ENCODE measurements around the gene S100A8.

S100A8 gene

DNA sequence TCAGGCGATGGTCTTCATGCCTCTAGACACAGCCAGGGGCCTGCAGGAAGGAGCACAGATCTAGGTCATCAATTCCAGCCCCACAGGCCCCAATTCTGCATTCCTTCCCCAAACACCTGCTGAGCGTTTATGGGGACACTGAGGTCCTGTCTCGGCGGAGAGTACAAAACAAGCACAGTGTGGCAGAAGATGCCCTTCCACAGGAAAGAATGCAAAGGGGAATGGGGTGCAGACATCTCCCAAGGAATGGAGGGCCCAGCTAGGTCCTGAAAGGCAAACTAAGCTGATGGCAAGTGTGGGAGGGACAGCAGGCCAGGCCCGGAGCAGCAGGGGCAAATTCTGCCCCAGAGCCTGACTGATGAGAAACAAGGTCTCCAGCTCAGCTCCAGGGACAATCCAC lies 3.5 kb upstream of the S100A8 start:
- Mint-ChIP-seq H3K4me3 (no peak overlapping the region), H3K27ac (no peak overlapping the region), H3K36me3 (ENCODE audit: insufficient read depth) (no peaks in the 10 kb centered on the region), H3K27me3 (peaks cover 61 to 92% of the 10 kb centered on the region in 2 donors), H3K4me1 (ENCODE audit: low read depth in 2 of 2) (no peaks in the 10 kb centered on the region), H3K9me3 (no peaks in the 10 kb centered on the region)
- DNase-seq (no peak), ATAC-seq (replicated peaks) (no peak)

DNA sequence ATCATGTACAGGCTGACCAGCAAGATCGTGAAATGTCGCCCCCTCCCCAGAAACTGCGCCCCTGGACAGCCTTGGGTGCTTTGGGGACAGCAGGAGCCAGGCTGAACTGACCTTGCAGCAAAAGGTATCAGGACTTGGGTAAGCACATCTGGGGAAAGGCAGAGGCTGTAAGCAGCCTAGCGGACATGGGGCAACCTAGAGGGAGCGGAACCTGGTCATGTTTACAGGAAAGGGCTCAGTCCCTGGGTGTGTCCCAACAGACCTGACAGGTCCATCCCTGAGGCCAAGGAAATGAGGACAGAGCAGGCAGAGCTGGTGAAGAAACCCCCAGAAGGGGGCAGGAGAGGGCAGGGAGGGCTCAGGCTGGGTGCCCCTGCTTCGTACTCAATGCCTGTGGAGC lies 3.1 kb upstream of the S100A8 start:
- no peak for ATAC-seq (replicated peaks)

DNA sequence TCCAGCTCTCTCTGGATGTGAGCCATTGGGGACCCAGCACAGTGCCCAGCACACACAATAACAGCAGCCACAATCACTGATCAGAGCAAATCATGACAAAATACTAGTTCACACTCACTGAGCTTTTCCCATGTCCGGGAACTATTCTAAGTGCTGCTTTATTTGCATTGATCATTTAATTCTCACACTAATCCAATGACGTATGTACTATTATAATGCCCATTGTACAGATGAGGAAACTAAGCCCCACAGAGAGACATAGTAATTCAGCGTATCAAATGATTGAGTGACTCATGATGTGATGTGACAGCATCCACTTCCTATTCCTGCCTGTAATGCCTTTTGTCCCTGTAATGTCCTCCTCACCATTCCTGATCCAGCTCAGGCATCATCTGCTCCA lies 1.9 kb upstream of the S100A8 start:
- ATAC-seq (replicated peaks) (no peak), DNase-seq (no peak)
- no peaks in the 10 kb centered on the region for H3K9me3 Mint-ChIP-seq
- H3K4me1 Mint-ChIP-seq (ENCODE audit: low read depth in 2 of 2), result no peaks in the 10 kb centered on the region
- peaks cover 65 to 83% of the 10 kb centered on the region in 2 donors for H3K27me3 Mint-ChIP-seq
- no peaks in the 10 kb centered on the region for H3K36me3 Mint-ChIP-seq (ENCODE audit: insufficient read depth)
- no peak overlapping the region for H3K4me3 Mint-ChIP-seq
- H3K27ac Mint-ChIP-seq, result no peak overlapping the region

More for the DNA sequence above, 3.1 kb upstream of the S100A8 start:
- peaks cover 65 to 88% of the 10 kb centered on the region in 2 donors for H3K27me3 Mint-ChIP-seq
- no peak overlapping the region for H3K27ac Mint-ChIP-seq
- DNase-seq, result no peak
- H3K4me3 Mint-ChIP-seq, result no peak overlapping the region
- no peaks in the 10 kb centered on the region for H3K36me3 Mint-ChIP-seq (ENCODE audit: insufficient read depth)
- H3K9me3 Mint-ChIP-seq, result no peaks in the 10 kb centered on the region
- H3K4me1 Mint-ChIP-seq (ENCODE audit: low read depth in 2 of 2), result no peaks in the 10 kb centered on the region

DNA sequence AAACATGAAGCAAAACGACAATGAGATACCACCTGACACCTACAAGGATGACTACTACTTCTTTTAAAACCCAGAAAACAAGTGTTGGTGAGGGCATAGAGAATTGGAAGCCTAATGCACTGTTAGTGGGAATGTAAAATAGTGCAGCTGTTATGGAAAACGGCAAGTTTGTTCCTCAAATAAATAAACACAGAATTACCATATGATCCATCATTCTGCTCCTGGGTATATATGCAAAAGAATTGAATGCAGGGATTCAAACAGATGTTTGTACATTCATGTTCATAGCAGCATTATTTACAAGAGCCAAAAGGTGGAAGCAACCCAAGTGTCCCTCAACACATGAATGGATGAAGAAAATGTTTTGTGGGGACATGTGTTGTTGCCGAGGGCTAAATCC lies 1.4 kb upstream of the S100A8 start:
- Mint-ChIP-seq H3K27ac (no peak overlapping the region), H3K9me3 (no peaks in the 10 kb centered on the region), H3K4me3 (no peak overlapping the region), H3K4me1 (ENCODE audit: low read depth in 2 of 2) (no peaks in the 10 kb centered on the region), H3K36me3 (ENCODE audit: insufficient read depth) (no peaks in the 10 kb centered on the region), H3K27me3 (peaks cover 62 to 83% of the 10 kb centered on the region in 2 donors)
- ATAC-seq (replicated peaks), result no peak
- DNase-seq, result no peak

DNA sequence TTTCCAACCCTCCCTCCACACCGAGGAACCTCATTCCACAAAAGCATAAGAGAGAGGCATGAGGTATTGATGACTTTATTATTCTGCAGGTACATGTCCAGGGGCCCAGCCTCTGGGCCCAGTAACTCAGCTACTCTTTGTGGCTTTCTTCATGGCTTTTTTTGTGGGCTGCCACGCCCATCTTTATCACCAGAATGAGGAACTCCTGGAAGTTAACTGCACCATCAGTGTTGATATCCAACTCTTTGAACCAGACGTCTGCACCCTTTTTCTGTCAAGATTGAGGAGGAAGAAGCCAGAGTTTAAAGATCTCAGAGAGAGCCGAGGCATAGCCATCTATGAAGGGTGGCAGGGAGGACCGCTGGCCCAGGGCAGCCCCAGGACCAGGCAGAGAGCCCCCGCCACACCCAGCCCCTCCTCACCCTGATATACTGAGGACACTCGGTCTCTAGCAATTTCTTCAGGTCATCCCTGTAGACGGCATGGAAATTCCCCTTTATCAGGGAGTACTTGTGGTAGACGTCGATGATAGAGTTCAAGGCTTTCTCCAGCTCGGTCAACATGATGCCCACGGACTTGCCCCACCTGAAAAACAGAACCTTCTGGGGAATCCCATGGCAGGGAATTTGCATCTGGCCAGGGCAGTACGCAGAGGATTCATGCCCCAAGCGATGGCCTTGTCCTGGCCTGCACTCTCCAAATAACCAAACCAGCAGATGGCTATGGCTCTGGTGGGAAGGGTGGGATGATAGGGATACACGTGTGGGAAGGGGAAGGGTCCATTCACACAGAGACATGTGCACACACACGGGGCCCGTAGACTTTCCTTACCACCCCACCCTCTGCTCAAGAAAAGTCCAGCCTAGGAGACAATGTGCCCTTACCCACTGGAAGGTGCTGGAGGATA lies 647 bp downstream of the S100A8 start:
- ATAC-seq (replicated peaks), result no peak
- H3K27me3 Mint-ChIP-seq, result peaks cover 56 to 68% of the 10 kb centered on the region in 2 donors
- no peak for DNase-seq
- no peak overlapping the region for H3K27ac Mint-ChIP-seq
- no peaks in the 10 kb centered on the region for H3K9me3 Mint-ChIP-seq
- no peaks in the 10 kb centered on the region for H3K4me1 Mint-ChIP-seq (ENCODE audit: low read depth in 2 of 2)
- no peak overlapping the region for H3K4me3 Mint-ChIP-seq
- H3K36me3 Mint-ChIP-seq (ENCODE audit: insufficient read depth), result no peaks in the 10 kb centered on the region

DNA sequence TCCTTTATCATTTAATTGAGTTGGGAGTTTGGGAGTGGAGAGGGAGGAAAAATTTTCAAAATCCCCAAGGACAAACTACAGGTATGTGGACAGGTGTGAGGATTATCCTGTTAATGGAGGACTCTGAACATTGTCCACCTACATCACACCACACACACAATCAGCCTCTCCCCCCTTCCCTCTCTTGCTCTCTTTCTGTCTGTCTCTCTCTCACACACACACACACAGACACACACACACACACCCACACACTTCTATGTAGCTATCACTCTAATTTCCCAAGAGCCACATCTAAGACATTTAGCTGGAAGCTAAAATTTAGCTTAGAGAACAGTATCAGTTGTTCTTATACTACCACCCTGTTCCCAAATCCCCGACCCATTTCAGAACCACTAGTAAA lies 1.5 kb downstream of the S100A8 start:
- Mint-ChIP-seq H3K27ac (no peak overlapping the region), H3K27me3 (peaks cover 54 to 60% of the 10 kb centered on the region in 2 donors)
- ATAC-seq (replicated peaks), result no peak

DNA sequence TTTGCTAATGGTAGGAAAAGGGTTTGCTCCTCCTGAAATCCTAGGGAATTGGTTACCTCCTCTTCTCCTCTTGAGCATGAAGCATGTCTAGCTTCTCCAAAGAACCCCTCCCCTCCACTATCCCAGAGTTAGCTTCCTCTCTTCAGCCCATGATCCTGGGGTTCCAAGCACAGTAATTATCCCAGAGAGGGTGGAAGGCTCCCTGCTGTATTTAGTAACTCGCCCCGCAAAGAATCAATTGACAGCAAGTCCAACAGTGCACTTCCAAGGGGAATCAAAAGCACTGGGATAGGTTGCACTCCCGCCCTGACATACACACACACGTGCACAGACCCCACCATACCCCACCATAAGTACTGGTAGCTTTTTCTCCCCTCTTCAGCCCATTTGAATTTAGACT lies 3.1 kb downstream of the S100A8 start:
- Mint-ChIP-seq H3K4me3 (no peak overlapping the region), H3K4me1 (ENCODE audit: low read depth in 2 of 2) (no peaks in the 10 kb centered on the region), H3K36me3 (ENCODE audit: insufficient read depth) (no peaks in the 10 kb centered on the region), H3K9me3 (no peaks in the 10 kb centered on the region), H3K27ac (no peak overlapping the region), H3K27me3 (peaks cover 49 to 52% of the 10 kb centered on the region in 2 donors)
- ATAC-seq (replicated peaks), result no peak
- no peak for DNase-seq

More for the DNA sequence above, 1.5 kb downstream of the S100A8 start:
- no peaks in the 10 kb centered on the region for H3K36me3 Mint-ChIP-seq (ENCODE audit: insufficient read depth)
- H3K4me1 Mint-ChIP-seq (ENCODE audit: low read depth in 2 of 2), result no peaks in the 10 kb centered on the region
- DNase-seq, result no peak
- no peak overlapping the region for H3K4me3 Mint-ChIP-seq
- no peaks in the 10 kb centered on the region for H3K9me3 Mint-ChIP-seq

DNA sequence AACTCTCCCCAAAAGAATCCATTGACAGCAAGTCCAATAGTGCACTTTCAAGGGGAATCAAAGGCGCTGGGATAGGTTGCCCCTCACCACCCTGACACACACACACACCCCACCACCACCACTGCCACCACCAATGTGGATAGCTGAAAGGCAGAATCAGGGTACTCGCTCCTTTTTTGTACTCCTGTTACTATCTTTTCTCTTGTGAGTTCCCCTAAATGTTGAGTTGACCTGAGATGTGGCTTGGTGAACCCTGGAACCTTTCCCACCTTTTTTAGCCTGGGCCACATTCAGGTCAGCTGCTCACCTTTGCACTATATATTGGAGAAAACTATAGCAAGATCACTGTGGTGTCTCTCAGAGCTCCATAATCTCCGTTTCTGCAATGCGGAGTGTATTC lies 3.9 kb downstream of the S100A8 start:
- H3K27me3 Mint-ChIP-seq, result peaks cover 49 to 55% of the 10 kb centered on the region in 2 donors
- H3K36me3 Mint-ChIP-seq (ENCODE audit: insufficient read depth), result no peaks in the 10 kb centered on the region
- H3K4me1 Mint-ChIP-seq (ENCODE audit: low read depth in 2 of 2), result no peaks in the 10 kb centered on the region
- peaks cover 0 to 1% of the 10 kb centered on the region in 2 donors for H3K9me3 Mint-ChIP-seq
- H3K4me3 Mint-ChIP-seq, result no peak overlapping the region
- DNase-seq (no peak), ATAC-seq (replicated peaks) (no peak)
- H3K27ac Mint-ChIP-seq, result no peak overlapping the region

DNA sequence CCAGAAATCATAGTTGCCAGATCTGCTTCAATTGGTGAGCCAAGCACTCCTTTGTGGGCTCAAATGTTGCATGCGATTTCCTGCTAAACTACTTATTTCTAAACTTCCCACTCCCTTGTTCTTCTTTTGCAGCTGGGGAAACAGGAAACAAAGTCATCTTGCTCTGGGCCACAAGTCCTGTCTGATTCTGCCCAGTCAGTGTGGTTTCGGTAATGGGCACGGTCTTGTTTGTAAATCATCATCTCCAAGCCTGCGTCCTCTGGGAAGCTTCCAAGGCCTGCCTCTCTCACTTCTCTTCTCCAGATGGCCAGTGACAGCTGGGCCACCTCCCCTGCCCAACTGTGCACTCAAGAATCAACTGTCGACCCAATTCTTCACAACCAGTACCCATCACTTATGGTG lies 4.4 kb downstream of the S100A8 start:
- no peak overlapping the region for H3K4me3 Mint-ChIP-seq
- DNase-seq (no peak), ATAC-seq (replicated peaks) (no peak)

DNA sequence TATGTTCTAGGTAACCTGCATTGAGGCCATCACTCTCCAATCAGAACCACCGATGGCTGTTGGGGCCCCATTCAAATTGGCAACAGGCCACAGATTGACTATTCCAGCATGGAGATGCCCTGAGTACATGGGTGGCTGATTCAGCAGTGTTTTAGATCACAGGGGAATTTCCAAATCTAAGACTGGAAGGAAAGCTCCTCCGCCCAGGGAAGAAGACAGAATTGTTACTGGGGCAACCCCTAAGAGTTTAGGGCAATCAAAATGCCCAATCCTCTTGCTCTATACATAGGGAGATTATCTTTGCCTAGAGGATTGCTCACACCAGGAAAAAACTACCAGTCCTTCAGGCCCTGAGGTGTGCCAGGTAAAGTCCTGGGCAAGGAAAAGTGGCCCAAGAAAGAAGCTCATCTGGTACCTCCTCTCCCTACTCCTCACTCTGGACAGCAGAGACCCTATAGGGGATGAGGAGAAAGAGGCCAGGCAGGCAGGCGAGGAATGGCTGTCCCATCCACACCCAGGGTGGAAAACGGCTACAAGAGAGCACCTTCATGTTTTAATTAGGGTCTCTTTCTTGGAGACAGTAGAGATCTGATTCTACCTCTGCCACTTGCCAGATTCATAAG lies 5.8 kb downstream of the S100A8 start:
- Mint-ChIP-seq H3K4me3 (no peak overlapping the region), H3K27ac (no peak overlapping the region), H3K9me3 (peaks cover 2 to 13% of the 10 kb centered on the region in 2 donors), H3K36me3 (ENCODE audit: insufficient read depth) (no peaks in the 10 kb centered on the region), H3K27me3 (peaks cover 48 to 49% of the 10 kb centered on the region in 2 donors), H3K4me1 (ENCODE audit: low read depth in 2 of 2) (no peaks in the 10 kb centered on the region)
- ATAC-seq (replicated peaks) (no peak), DNase-seq (no peak)

More for the DNA sequence above, 4.4 kb downstream of the S100A8 start:
- Mint-ChIP-seq H3K4me1 (ENCODE audit: low read depth in 2 of 2) (no peaks in the 10 kb centered on the region), H3K27me3 (peaks cover 49 to 56% of the 10 kb centered on the region in 2 donors), H3K36me3 (ENCODE audit: insufficient read depth) (no peaks in the 10 kb centered on the region), H3K9me3 (peaks cover 0 to 6% of the 10 kb centered on the region in 2 donors), H3K27ac (no peak overlapping the region)

DNA sequence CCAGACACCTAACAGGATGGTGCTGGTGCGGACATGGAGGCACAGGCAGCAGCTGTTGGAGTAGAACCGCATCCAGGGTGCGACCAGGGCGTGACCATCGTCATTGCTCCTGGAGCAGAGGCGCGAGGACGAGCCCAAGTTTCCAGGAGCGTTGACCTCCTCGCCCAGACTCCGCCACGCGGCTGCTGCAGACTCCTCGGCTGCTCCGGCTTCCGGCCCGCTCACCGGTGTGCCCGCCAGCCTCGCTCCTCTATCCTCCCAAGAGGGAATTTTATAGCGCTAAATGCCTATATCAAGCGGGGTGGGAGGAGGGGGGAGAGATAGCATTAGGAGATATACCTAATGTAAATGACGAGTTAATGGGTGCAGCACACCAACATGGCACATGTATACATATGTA lies 10.2 kb downstream of the S100A8 start:
- no peak for ATAC-seq (replicated peaks)
- Mint-ChIP-seq H3K4me1 (ENCODE audit: low read depth in 2 of 2) (no peaks in the 10 kb centered on the region), H3K4me3 (no peak overlapping the region), H3K27me3 (peaks cover 56 to 61% of the 10 kb centered on the region in 2 donors), H3K9me3 (peaks cover 2 to 13% of the 10 kb centered on the region in 2 donors), H3K27ac (no peak overlapping the region), H3K36me3 (ENCODE audit: insufficient read depth) (no peaks in the 10 kb centered on the region)
- no peak for DNase-seq

DNA sequence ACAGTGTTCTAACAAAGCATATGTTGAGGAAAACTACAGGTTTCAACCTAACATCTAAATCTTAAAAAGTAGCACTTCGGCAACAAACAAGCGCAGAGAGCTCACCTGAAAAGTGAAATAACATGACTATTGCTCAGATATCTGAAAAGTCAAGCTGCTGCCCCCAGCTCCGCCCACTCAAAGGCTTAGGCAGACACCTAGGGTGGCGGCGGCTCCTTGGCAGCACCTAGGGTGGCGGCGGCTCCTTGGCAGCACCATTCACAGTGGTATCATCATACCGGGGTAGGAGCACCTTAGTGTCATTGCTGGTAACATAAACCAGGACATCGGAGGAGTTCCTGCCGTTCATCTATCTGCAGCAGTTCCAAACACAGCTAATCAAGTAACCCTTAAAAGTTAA lies 11.3 kb downstream of the S100A8 start:
- no peak overlapping the region for H3K27ac Mint-ChIP-seq
- DNase-seq (no peak), ATAC-seq (replicated peaks) (no peak)
- peaks cover 2 to 13% of the 10 kb centered on the region in 2 donors for H3K9me3 Mint-ChIP-seq
- no peaks in the 10 kb centered on the region for H3K36me3 Mint-ChIP-seq (ENCODE audit: insufficient read depth)
- peaks cover 56 to 69% of the 10 kb centered on the region in 2 donors for H3K27me3 Mint-ChIP-seq
- H3K4me1 Mint-ChIP-seq (ENCODE audit: low read depth in 2 of 2), result no peaks in the 10 kb centered on the region
- H3K4me3 Mint-ChIP-seq, result no peak overlapping the region

DNA sequence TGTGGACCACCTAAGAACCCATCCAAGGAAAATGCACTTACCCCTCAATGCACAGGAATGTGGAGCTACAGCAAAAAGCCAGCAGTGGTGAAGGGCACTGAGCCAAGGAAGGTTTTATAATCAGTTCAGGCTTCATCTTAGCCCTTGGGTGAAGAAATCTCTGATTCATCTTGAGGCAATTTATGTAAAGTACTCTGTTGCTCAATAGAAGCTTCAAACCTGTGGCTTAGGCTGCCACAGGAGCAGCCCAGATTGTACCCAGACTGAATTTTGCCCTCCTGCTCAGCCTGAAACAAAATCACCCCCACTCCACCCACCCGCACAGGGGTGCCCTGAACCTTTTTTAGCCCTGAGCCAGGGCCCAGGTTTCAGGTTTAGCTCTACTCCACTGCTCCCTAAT lies 15.4 kb downstream of the S100A8 start, which contains the start of gene S100A12:
TSS of gene S100A12 (minus strand) at position 111 of the 400 bp plus-strand sequence. CDS start 1,029 bp downstream, outside the sequence.
- Mint-ChIP-seq H3K27me3 (peaks cover 36 to 51% of the 10 kb centered on the region in 2 donors), H3K4me3 (no peak within 1 kb of the TSS), H3K9me3 (no peaks in the 10 kb centered on the region), H3K36me3 (ENCODE audit: insufficient read depth) (no peaks in the 10 kb centered on the region), H3K27ac (no peak within 1 kb of the TSS), H3K4me1 (ENCODE audit: low read depth in 2 of 2) (no peaks in the 10 kb centered on the region)
- DNase-seq, result no peak
- no peak for ATAC-seq (replicated peaks)

DNA sequence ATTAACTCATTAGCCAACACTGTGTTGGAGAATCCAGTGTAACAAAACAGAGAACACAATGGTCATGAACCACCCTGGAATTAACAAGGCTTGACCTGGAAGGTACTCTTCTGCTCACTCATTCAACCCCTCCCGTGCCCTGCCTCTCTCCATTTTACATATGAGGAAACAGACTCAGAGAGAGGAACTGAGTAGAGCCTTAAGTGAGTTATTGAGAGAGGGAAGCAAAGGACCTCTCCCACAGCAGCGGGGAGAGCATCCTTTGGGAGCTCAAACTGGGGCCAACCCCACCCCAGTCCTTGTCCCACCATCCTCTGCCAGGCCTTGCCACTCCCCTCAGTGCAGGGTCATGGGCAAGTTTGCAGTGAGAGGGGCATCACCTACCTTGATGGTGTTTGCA lies 16.8 kb downstream of the S100A8 start:
- H3K9me3 Mint-ChIP-seq, result no peaks in the 10 kb centered on the region
- peaks cover 40 to 55% of the 10 kb centered on the region in 2 donors for H3K27me3 Mint-ChIP-seq
- no peaks in the 10 kb centered on the region for H3K4me1 Mint-ChIP-seq (ENCODE audit: low read depth in 2 of 2)
- no peak for ATAC-seq (replicated peaks)
- no peak for DNase-seq
- no peak overlapping the region for H3K27ac Mint-ChIP-seq
- no peak overlapping the region for H3K4me3 Mint-ChIP-seq
- no peaks in the 10 kb centered on the region for H3K36me3 Mint-ChIP-seq (ENCODE audit: insufficient read depth)

Data from effector memory CD8-positive, alpha-beta T cell (primary cell).